HG03060 (cell line): ENCODE measurements around the gene ACAP3.
"Not testable (repeated sequence)": the region's sequence is repeated elsewhere in the genome, so short reads cannot be mapped to it uniquely, and the experiment has no call there.

Source experiments
- ATAC-seq: cut with Tn5 transposase; IDR thresholded peaks from one replicate; pipeline ENCODE4 v1.9.1; 2021; ENCODE audit warnings: low read depth, moderate number of reproducible peaks; ENCODE audit not compliant: unreplicated experiment

The ACAP3 gene

DNA sequence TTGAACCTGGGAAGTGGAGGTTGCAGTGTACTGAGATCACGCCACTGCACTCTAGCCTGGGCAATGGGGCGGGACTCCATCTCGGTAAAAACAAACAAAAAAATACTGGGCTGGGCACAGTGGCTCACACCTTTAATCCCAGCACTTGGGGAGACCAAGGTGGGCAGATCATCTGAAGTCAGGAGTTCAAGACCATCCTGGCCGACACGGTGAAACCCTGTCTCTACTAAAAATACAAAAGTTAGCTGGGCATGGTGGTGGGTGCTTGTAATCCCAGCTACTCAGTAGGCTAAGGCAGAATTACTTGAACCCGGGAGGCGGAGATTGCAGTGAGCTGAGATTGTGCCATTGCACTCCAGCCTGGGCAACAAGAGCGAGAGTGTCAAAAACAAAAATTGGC, 8.5 kb upstream of the ACAP3 start:
- not testable (repeated sequence) for ATAC-seq

DNA sequence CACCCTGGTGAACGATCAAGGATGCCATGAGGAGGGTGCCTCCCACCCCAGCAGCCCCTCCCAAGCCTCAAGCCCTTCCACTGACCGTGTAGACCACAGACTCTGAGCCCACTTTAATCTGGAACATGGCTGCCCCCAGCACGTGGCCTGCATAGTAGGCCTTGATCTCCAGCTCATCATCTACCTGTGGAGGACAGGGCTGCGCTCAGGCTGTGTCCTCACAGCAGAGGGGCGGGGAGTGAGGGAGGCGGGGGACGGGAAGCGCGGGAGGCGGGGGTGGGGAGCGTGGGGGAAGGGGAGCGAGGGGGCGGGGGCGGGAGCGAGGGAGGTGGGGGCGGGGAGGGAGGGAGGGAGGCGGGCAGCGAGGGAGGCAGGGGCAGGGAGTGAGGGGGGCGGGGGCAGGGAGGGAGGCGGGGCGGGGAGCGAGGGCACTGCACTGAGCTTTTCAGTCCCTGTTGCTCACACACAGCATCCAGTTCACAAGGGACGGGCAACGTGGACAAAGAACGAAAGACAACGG, 7.8 kb upstream of the ACAP3 start:
- ATAC-seq = no peak

DNA sequence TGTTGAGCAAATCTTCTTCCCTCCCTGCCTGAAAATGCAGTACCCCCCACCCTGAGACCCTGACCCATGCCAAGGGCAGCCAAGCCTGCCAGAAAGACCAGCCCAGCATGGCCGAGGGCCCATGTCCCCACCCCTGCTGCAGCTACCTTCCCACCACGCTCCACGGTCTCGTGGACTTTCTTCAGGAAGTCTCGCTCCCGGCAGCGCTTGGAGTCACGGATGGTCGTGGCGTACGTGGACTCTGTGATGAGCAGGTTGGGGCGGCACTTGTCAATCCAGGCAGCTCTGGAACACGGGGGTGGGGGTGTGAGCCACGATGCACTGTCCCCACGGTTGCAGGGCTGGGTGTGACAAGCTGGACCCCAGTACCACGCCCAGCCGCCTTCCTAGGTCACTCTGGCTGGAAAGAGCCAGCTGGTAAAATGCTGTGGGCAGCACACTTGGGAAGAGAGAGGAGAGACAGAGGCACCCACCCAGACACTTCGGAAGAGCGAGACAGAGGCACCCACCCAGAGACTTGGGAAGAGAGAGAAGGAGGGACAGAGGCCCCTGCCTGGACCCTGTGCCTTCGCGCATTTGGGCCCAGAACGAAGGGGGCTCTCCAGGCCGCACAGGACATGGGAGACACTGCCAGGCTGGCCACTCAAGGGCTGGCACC, 7.1 kb upstream of the ACAP3 start:
- ATAC-seq = no peak

DNA sequence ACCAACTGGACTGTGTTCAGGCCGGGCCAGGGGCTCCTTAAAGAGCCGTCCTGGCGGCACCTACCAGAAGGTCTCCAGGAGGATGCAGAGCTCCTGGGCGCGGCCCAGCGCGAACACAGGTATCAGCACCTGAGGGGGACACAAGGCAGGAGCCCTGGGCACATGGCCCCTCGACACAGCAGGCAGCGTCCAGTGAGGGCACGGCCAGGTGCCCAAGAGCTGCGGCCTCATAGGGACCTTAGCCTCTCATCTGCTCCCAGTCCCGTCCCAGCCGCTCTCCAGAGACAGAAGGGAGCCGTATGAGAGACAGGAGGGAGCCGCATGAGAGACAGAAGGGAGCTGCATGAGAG, 6.5 kb upstream of the ACAP3 start:
- no peak for ATAC-seq

DNA sequence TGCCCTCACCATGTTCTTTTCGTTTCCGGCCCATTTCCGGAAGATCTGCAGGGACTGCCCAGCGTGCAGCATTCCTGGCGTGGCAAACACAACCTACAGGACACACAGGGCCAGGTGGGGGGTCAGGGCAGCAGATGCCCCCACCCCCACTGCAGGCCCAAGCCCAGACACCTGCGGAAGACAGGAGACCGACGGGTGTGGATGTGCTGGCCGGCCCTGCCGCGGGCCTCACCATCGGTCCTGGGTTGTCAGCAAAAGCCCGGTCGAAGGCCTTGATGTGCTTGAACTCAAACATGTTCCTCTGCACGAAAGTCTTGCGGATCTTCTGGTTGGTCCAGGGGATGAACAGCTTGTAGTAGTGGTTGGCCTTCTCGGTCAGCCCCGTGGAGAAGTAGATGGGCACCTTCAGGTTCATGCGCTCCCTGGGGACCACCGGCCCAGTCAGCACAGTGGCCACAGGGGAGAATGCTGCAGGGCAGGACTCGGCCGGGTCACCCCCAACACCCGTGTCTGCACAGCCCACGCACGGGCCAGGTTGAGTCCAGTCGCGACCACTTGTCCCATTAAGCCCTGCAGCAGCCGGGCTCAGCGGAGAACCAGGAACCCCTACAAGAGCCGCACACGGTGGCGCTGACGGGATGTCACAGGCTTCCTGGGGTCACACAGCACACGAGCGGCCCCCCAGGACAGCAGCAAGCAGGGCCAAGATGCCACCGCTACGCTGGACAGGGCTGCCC, 5.9 kb upstream of the ACAP3 start:
- no peak for ATAC-seq

DNA sequence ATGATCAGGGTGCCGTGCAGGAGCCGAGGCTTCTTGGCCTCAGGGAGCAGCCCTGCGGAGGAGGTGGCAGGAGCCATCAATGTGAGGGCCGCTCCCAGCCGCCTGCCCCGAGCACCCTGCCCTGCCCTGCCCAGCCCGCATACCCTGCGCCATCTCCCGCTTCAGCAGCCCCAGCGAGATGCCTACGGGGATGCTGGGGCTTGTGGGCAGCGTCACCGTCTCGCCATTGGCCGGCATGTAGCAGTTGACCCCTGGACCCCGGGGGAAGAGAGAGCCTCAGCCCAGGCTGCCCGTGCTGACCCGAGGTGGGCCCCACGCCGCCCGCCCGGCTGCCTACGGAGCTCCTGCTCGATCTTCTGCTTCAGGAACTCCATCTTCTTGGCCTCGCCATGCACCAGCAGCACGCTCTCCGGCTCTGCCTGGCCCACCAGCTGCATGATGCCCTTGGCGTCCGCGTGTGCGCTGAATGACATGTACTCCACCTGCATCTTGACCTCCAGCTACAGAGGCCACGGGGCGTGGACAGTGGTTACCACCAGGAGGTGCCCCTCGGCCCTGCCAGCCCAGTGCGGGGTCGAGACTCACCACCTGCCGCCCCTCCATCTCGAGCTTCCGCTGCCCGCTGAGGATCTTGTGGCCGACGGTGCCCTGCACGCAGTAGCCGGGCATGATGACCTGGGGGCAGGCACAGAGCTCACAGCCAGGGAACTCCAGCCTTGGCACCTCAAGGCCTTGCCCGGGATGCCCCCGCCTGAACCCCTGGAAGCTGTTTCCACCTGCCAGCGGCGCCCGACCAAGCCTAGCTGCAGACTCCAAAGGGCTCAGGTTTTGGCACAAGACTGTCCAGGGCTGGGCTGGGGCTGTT, 5.0 kb upstream of the ACAP3 start:
- ATAC-seq = no peak

DNA sequence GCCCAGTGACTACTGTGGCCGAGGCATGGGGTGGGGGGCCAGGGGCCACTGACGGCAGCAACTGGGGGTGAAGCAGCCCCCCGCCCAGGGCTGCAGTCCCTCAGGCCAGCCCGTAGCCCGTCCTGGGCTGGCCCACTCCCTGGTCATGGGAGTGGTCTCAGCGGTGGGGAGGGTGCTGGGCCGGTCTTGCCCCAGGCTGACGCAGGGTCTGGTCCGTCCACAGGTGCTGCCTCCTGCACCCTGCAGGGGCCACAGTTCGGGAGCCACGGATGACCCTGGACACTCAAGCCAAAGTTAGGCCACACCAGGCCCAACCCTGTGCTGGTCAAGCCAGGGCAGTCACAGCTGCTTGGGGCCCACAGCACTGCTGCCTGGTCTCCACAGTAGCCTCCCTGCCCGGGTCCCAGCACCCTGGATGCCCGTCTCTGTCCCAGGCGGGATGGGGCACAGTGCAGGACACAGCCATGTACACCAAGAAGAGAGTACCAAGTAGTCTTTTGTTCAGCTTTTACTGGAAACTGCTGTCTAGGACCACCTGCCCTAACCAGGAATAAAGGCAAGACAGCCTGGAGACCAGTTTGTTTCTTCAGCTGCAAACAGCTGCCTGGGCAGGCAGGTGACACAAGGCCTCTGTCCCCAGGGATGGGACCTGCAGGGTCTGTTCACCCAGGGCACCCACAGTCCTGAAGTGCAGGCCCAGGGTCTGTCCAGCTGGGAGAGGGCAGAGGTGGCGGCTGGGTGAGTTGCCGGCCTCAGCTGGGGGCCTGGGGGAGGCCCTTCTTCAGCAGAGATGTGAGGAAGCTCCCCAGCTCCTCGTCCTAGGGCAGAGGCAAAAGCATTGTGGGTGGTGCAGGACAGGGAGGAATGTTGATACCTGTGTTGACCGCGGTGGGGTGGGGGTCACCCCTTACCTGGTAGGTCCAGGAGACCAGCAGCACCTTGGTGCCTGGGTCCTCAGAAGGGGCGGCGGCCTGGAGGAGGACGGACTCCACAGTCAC, 3.7 kb upstream of the ACAP3 start:
- no peak for ATAC-seq

DNA sequence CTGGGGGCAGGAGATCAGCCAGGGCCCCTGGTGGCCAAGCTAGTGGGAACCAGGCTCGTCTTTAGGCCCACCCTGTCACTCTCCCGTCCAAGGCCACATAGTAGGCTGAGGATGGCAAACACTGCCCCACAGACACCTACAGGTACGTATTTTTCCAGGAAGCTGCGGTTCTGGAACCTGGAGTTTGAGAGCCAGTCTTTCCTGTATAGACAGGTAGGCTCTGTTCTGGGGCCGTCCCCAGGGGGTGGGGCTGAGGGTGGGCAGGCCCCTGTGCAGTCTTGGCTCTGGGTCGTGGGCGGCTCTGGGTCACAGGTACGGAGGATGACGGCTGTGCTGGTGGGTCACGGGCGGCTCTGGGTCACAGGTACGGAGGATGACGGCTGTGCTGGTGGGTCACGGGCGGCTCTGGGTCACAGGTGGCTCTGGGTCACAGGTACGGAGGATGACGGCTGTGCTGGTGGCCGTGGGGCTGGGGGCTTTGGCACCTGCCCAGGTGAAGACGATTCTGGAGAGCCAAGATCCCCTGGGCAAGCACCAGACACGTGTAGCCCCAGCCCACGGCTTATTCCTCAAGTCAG, 2.8 kb upstream of the ACAP3 start:
- no peak for ATAC-seq

DNA sequence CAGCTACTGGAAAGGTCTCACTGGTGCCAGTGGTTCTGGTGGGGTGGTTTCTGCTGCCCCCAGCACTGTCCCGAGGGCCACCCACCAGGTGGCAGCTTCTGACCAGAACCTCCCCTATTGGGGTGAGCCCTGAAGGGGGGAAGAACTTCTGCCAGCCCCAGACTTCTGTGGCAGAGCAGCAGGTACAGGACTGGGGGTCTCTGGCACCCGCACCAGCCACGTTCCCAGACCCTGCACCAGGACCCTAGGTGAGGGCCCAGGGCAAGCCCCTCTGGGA, 2.3 kb upstream of the ACAP3 start:
- ATAC-seq = no peak

DNA sequence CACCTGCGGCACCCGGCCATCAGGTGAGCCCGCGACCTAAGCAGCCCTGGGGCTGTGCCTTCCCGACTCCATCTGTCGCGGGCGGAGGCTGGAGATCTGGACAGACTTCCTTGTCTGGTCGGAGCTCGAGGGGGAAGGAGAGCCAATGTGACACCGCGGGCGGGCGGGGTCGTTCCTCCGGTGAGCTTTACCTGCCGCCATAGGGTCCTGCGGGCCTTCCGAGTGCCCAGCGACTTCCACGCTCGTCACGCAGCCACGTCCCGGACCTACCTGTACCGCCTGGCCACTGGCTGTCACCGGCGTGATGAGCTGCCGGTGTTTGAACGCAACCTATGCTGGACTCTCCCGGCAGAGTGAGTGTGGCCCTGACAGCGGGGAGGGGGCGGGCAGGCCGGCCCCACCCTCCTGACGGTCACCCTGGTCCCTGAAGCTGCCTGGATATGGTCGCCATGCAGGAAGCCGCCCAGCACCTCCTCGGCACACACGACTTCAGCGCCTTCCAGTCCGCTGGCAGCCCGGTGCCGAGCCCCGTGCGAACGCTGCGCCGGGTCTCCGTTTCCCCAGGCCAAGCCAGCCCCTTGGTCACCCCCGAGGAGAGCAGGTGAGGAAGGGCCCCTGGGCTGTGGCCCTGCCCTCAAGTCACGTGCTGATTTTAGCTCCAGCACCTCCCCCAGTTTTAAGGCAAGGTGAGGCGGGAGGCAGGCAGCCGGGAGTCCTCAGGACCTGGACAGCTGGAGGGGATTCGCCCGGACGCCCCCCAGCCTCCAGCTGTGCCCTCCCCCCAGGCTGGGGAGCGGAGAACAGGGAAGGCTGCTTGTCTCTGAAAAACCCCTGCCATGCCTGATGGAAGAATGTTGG, 1.8 kb upstream of the ACAP3 start:
- no peak for ATAC-seq

DNA sequence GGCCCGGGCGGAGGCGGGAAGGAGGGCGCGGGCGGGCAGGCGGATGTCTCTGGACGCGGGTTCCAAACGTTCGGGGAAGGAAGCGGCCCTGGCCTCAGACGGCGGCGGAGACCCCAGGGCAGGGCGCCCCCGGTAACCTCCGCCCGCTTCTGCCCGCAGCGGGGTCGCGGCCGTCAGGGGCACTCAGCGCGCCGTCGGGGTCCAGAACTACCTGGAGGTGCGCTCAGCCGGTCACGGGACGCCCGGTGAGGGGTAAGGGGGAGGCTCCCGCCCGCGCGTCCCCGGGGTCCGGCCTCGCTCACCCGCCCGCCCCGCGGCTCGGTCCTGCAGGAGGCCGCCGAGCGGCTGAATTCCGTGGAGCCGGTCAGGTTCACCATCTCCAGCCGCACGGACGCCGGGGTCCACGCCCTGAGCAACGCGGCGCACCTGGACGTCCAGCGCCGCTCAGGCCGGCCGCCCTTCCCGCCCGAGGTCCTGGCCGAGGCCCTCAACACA, 1.1 kb upstream of the ACAP3 start:
- ATAC-seq = no peak

DNA sequence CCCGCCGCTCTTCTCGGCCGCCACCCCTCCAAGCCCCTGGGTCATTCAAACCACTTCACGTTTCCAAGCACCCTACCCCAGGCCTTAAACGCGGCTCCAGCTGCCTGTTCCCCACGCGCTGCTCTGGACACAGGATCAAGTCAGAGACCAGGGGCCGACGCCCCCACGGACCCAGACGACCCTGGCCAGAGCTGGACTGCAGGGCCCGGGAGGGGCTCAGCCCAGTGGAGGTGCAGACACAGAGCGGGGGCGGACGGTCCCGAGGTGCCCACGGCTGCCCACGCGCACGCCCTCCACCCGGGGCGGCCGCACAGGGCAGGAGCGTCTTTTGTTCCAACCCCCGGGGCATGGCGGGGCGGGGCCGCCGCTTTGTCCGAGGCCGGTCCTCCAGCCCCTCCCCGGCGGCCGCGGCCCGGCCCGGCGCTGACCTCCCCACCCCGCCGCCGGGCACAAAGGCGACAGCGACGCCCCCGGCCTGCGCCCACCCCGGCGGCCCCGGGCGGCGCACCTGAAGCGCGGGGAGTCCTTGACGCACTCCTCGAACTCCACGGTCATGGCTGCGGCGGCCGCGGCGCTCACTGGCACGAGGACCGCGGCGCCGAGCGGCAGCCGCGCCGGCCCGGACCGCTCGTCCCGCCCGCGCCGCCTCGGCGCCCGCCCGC, 338 bp downstream of the ACAP3 start:
- ATAC-seq = no peak

DNA sequence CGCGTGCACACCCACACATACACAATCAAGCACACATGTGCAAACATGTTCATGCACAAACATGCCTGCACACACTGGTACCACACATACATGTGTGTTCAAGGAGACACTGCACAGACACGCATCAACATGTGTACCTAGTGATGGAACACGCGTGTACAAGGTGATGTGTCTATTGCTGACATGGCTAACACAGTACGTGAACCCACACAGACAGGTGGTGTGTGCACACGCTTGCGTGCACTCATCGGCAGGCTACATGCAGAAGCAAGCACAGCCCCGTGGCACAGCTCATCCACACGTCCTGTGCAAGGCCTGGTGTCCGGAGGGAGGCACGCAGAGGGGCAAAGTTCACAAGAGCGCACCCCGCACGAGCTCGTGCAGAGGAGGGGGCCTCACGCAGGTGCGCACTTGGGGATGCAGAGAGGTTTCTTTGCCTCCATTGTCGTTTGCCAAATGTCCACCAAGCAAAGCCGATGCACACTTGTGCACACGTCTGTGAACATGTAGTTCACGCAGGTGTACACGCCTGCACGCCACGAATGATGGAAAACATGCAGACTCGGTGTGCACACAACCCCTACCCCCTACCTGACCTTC, 969 bp downstream of the ACAP3 start:
- no peak for ATAC-seq

DNA sequence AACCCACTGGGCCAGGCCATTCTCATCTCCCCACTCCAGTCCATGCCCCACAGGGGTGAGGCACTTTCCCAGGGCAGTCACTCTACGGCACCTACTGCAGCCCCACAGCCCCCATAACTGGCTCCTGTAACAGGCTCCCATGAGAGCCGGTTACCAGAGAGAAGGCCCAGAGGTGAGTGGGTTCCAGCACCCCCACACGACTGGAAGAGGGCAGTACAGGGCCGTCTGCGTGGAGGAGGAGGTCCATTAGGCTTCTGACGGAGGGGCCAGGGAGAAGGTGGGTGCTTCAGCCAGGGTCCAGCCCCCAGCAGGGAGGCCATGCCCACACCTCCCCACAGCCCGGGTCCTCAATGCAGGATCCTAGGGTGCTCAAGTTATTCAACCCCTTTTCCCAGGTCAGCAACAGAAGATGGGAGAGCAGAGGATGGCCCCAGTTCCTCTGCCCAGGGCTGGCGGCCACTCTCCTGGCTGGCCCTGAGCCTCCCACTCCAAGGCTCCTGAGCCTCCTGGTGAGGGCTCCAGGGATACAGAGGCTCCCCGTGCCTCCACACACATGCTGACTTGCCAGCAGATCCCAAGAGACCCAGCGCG, 1.6 kb downstream of the ACAP3 start:
- no peak for ATAC-seq

DNA sequence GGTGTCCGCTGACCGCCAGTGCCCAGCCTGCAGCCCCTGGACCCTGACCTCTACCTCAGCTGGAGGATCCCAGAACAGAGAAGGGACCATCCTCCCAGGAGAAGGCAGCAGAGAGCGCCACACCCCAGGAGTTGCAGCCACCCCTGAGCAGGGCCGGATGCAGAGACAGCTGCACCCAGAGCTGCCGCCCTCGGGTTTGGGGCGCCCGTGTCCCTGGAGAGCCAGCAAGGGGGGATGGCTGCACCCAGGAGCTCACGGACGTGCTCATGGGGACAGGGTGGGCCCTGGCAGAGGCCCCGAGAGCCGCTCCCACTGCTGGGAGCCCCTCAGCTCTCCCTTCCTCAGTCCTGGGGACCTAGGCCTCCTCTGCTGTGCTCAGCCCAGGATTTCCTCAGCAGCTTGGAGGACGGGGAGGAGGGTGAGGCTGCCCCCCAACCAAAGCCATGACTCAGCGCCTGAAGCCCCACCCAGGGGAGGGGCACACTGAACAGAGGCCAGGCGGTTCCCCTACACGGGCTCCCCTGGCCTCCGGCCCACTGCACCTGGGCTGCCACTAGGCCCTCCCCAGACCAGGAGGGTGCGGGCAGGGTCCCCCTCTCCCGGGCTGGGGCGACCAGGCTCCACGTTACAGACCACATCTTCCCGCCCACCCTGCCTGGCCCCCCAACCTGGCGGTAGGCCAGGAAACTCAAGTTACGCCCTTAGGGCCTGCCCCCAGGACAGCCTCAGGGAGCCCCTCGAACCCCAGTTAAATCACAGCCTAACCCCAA, 2.2 kb downstream of the ACAP3 start:
- ATAC-seq = no peak

DNA sequence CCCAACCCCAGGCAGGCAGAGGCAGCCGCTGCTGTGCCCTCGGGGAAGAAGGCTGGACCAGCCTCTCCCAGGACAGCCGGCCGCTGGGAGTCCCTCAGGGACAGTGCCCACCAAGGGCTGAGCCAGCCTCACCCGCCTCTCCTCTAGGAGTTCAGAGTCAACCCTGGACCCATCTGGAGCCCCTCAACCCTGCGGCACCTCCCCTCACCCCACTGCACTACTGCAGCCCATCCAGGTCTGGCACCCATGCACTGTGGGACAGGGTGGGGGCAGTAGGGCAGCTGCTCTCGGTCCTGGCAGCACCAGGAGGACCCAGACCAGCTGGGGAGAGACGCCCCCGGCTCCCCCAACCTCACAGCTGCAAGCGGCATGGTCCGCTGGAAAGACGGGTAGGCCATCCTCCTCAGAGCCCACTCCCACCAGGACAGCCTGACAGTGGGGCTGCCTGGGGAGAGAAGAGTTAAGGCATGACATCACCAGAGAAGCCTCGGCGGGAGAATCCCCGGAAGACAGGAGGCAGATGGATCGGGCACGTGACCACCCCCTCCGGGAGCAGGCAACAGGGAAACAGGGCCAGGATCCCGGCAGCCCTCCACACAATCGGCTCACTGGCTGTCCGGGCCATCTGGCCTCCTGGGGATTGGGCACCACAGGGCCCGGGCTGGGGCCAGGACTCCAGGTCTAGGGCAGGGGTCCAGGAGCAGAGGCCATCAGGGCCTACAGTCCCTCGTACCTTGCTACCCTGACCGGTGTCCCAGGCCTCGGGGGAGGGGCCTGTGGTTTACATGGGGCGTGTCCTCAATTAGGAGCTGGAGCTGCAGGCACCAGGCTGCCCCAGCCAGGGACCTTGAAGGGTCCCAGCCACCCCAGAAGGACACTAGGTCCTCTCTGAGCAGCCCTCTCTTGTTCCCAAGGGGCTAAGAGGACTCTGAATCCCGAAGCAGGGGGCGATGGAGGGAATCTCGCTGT, 3.1 kb downstream of the ACAP3 start:
- no peak for ATAC-seq
